Progenitor cell of endocrine pancreas (in vitro differentiated cells): Measurements from ENCODE around the gene MAML3. TPM values are rescaled to one million over a fixed set of nuclear protein-coding genes. Genes with fewer than 3 reads are reported as not detected.
A peak's percentile ranks its signal among the peaks of the same experiment; 100 is the strongest.

ENCODE experiments used
- DNase-seq: peaks from one replicate; pipeline ENCODE4 v3.0.0; 2021; ENCODE audit warnings: low spot score; ENCODE audit not compliant: unreplicated experiment
- H3K27ac Mint-ChIP-seq: 2 replicates; pipeline ENCODE4 v1.8.0; 2021; ENCODE audit warnings: mild to moderate bottlenecking, moderate library complexity, mixed read lengths
- H3K27me3 Mint-ChIP-seq: 2 replicates; pipeline ENCODE4 v1.8.0; 2021; ENCODE audit warnings: mixed read lengths
- H3K36me3 Mint-ChIP-seq: 2 replicates; pipeline ENCODE4 v1.8.0; 2022; ENCODE audit warnings: mixed read lengths; ENCODE audit not compliant: insufficient read depth
- H3K4me1 Mint-ChIP-seq: 2 replicates; pipeline ENCODE4 v1.8.0; 2021; ENCODE audit warnings: low read depth, mixed read lengths
- H3K4me3 Mint-ChIP-seq: 2 replicates; pipeline ENCODE4 v1.8.0; 2021; ENCODE audit warnings: low read depth, mild to moderate bottlenecking, moderate library complexity, mixed read lengths
- H3K9me3 Mint-ChIP-seq: 2 replicates; pipeline ENCODE4 v1.8.0; 2021; ENCODE audit warnings: low read depth, mixed read lengths
- total RNA-seq: library from RNA; stranded (reverse); gene quantifications from 2 replicates; pipeline ENCODE4 v1.2.1, GENCODE V29; 2021
- TF ChIP-seq, protein P1 (sequence below): fragments of 200-600 bp; sonication (generic); IDR thresholded peaks from one replicate; pipeline ENCODE4 v1.5.0; 2021; ENCODE audit warnings: antibody characterized with exemption, mild to moderate bottlenecking; ENCODE audit not compliant: unreplicated experiment

Gene MAML3
- total RNA-seq, 1 donor from 2014 or later, result 48.5 TPM

GRCh38 chr4:140025470-140025869 lies 128.5 kb downstream of the MAML3 start:
- peaks cover 56% of the 10 kb centered on the region for H3K4me1 Mint-ChIP-seq
- H3K27ac Mint-ChIP-seq, result no peak overlapping the region
- TF ChIP-seq, protein P1, sequence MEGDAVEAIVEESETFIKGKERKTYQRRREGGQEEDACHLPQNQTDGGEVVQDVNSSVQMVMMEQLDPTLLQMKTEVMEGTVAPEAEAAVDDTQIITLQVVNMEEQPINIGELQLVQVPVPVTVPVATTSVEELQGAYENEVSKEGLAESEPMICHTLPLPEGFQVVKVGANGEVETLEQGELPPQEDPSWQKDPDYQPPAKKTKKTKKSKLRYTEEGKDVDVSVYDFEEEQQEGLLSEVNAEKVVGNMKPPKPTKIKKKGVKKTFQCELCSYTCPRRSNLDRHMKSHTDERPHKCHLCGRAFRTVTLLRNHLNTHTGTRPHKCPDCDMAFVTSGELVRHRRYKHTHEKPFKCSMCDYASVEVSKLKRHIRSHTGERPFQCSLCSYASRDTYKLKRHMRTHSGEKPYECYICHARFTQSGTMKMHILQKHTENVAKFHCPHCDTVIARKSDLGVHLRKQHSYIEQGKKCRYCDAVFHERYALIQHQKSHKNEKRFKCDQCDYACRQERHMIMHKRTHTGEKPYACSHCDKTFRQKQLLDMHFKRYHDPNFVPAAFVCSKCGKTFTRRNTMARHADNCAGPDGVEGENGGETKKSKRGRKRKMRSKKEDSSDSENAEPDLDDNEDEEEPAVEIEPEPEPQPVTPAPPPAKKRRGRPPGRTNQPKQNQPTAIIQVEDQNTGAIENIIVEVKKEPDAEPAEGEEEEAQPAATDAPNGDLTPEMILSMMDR, result no peak
- no peaks in the 10 kb centered on the region for H3K9me3 Mint-ChIP-seq
- no peak for DNase-seq
- H3K4me3 Mint-ChIP-seq, result no peak overlapping the region
- H3K36me3 Mint-ChIP-seq, result no peaks in the 10 kb centered on the region
- no peaks in the 10 kb centered on the region for H3K27me3 Mint-ChIP-seq

DNA sequence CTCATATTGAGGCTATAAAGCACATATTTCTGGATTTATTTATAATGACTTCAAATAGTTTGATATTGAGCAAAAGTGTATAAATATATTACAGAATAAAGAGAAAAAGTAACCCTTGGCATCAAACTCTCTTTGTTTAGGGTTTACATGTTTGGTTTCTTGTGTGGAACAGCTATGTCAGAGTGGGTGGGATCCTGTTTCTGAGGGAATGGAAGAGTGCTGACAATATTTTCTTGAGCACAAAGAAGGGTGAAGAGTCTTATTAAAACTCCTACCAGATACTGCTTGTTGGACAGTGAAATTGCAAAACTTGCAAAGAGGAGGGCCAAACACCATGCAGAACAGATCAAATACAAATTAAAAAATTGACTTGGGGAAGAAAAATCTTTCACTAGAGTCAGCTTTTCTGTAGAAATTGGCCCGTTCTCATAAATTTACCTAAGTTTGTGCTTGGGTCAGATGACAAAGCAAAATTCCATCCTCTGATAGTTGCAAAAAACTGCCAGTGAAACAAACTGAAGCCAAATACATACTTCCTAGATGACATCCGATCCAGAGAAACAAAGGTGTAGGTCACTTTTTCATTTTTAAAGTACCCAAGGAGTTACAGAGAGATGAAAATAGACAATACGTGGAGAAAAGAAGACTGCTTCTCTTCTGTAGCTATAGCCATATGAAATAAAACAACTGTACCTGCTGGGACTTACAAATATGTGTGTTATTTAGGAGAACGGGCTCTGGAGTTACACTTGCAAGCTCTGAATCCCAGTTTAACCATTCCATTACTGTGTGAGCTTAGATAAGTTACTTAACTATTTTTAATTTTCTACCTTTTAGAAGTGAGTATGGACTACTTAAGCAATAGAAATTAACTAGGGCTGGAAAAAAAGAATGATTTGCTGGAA lies 133.3 kb downstream of the MAML3 start:
- Mint-ChIP-seq H3K27me3 (no peaks in the 10 kb centered on the region), H3K27ac (peak overlapping the region; percentile 90), H3K4me1 (peaks cover 51% of the 10 kb centered on the region), H3K9me3 (peaks cover 8% of the 10 kb centered on the region), H3K4me3 (no peak overlapping the region), H3K36me3 (peaks cover 8% of the 10 kb centered on the region)
- TF ChIP-seq, protein P1, result no peak
- no peak for DNase-seq

- Mint-ChIP-seq H3K36me3 (peaks cover 10% of the 10 kb centered on the region), H3K4me1 (peaks cover 51% of the 10 kb centered on the region), H3K27me3 (no peaks in the 10 kb centered on the region), H3K27ac (peak overlapping the region; percentile 90), H3K9me3 (peaks cover 11% of the 10 kb centered on the region), H3K4me3 (peak overlapping the region; percentile 41)
- DNase-seq, result no peak
- TF ChIP-seq, protein P1, result no peak
Observed at GRCh38 chr4:140019619-140020347, 134.2 kb downstream of the MAML3 start.

GRCh38 chr4:140018931-140019618 lies 134.9 kb downstream of the MAML3 start:
- Mint-ChIP-seq H3K9me3 (peaks cover 15% of the 10 kb centered on the region), H3K27me3 (no peaks in the 10 kb centered on the region), H3K27ac (peak overlapping the region; percentile 90), H3K4me1 (peaks cover 51% of the 10 kb centered on the region), H3K4me3 (peak overlapping the region; percentile 41), H3K36me3 (peaks cover 14% of the 10 kb centered on the region)
- TF ChIP-seq, protein P1, result no peak
- DNase-seq, result no peak

DNA sequence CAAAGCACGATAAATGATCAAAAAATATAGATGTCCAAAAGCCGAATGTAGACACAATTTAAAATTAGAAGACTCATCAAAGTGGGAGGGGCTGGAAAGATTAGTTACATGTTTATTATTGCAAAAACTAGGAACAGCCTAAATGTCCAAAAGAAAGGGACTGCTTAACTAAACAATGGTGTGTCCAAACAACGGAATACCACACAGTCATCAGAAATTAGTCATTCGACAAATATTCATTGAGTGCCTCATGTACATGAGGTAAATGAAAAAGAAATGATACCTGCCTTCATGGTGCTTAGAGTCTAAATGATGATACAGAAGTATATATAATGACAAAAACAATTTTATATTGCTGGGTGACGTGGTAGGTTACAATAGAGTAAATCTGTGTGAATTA lies 139.7 kb downstream of the MAML3 start:
- H3K36me3 Mint-ChIP-seq, result peaks cover 24% of the 10 kb centered on the region
- DNase-seq, result no peak
- TF ChIP-seq, protein P1, result no peak
- peaks cover 21% of the 10 kb centered on the region for H3K4me1 Mint-ChIP-seq
- no peak overlapping the region for H3K27ac Mint-ChIP-seq
- H3K27me3 Mint-ChIP-seq, result no peaks in the 10 kb centered on the region
- no peak overlapping the region for H3K4me3 Mint-ChIP-seq
- H3K9me3 Mint-ChIP-seq, result peaks cover 18% of the 10 kb centered on the region
